NB4 (cell line): ENCODE data around the gene GRM7.

Source experiments
- POLR2A ChIP-seq: IDR thresholded peaks from 2 replicates; pipeline ENCODE4 v1.6.1; 2011; ENCODE audit warnings: mild to moderate bottlenecking; ENCODE audit not compliant: insufficient read length; ENCODE audit errors: extremely low read depth
- TF ChIP-seq, protein P1 (sequence below): IDR thresholded peaks from one replicate; pipeline ENCODE4 v1.5.1; 2012; ENCODE audit warnings: low read depth, low read length

DNA sequence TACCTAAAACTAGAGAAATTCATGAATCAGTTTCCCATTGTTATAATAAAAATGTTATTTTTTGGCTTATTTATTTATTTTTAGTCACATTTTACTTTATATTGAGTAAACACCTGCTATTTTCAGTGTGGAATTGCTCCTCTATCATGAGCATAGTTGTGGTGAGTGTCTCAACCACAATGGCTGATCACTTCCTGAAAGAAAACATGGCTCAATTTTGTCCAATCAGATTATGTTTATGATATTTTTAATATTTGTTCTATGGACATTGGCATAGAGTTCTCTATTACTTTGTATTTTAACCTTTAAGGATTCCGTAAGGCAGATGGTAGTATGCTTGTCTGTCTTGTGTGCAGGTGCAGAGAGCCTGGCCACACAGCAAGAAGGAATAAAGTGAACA lies 16.2 kb upstream of the GRM7 start:
- TF ChIP-seq, protein P1, sequence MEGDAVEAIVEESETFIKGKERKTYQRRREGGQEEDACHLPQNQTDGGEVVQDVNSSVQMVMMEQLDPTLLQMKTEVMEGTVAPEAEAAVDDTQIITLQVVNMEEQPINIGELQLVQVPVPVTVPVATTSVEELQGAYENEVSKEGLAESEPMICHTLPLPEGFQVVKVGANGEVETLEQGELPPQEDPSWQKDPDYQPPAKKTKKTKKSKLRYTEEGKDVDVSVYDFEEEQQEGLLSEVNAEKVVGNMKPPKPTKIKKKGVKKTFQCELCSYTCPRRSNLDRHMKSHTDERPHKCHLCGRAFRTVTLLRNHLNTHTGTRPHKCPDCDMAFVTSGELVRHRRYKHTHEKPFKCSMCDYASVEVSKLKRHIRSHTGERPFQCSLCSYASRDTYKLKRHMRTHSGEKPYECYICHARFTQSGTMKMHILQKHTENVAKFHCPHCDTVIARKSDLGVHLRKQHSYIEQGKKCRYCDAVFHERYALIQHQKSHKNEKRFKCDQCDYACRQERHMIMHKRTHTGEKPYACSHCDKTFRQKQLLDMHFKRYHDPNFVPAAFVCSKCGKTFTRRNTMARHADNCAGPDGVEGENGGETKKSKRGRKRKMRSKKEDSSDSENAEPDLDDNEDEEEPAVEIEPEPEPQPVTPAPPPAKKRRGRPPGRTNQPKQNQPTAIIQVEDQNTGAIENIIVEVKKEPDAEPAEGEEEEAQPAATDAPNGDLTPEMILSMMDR: no peak
- no peak for TF ChIP-seq POLR2A
